HCT116 (cell line): Measurements from ENCODE around the gene PAX8. TPM values are rescaled to one million over a fixed set of nuclear protein-coding genes. Genes with fewer than 3 reads are reported as not detected.

Source experiments
- ATAC-seq: fragments of 200-7000 bp; cut with Tn5 transposase; 2 replicates; pipeline ENCODE4 v1.9.1; 2020; ENCODE audit warnings: mild to moderate bottlenecking, moderate library complexity
- BruUV-seq: library from RNA; stranded (reverse); fragments of 400-500 nt; replicated peaks from 2 replicates; lab custom pipeline; 2021; lab: Mats Ljungman, UMichigan
- CTCF ChIA-PET: fragments of 300-600 bp; sonication (Branson Sonifier 250); formaldehyde crosslinking; loops from one replicate; lab custom pipeline; 2021; ENCODE audit warnings: antibody characterized with exemption; lab: Charles Lee
- POLR2A ChIA-PET: fragments of 300-600, 350-600 bp; sonication (Branson Sonifier 250); formaldehyde crosslinking; loops from one replicate; lab custom pipeline; 2021; ENCODE audit warnings: antibody characterized with exemption; lab: Charles Lee
- RAD21 ChIA-PET, 2 experiments: fragments of 300-600 bp; sonication (Branson Sonifier 250); formaldehyde crosslinking; loops; one replicate each; lab custom pipeline; 2023; ENCODE audit warnings: low total read pairs in 2 of 2; ENCODE audit not compliant: uncharacterized antibody in 2 of 2, unreplicated experiment in 2 of 2, low non-redundant PET in 1 of 2; lab: Charles Lee
- DNase-seq: peaks from one replicate; pipeline ENCODE4 v3.0.0-alpha.2; 2010; ENCODE audit warnings: low read depth, low spot score
- H2AFZ ChIP-seq: fragments of 200-600 bp; shearing (Covaris generic), sonication (generic); 2 replicates; pipeline ENCODE4 v1.6.1; 2017; ENCODE audit warnings: low read depth, mixed run types, mixed read lengths, antibody characterized with exemption, low read length; ENCODE audit not compliant: poor library complexity, severe bottlenecking
- H3K27ac ChIP-seq: 2 replicates; pipeline ENCODE4 v1.5.1; 2012; ENCODE audit warnings: low read depth, low read length
- H3K27me3 ChIP-seq: fragments of 200-600 bp; sonication (generic); 2 replicates; pipeline ENCODE4 v1.6.1; 2016; ENCODE audit warnings: mixed run types, low read length, mixed read lengths; ENCODE audit not compliant: insufficient read depth
- H3K36me3 ChIP-seq, 2 experiments: fragments of 200-500 bp in 1 of 2; fragments of 200-600 bp in 1 of 2; sonication (Bioruptor generic) in 1 of 2; sonication (generic) in 1 of 2; 2 replicates each; pipeline versions ENCODE4 v1.5.1 to v1.6.1; 2014 to 2016; ENCODE audit warnings: low read length in 2 of 2, inconsistent platforms in 1 of 2, mixed read lengths in 1 of 2, mixed run types in 1 of 2; ENCODE audit not compliant: insufficient read depth in 2 of 2, control insufficient read depth in 1 of 2
- H3K4me1 ChIP-seq, 2 experiments: fragments of 200-600 bp in 1 of 2; sonication (generic) in 1 of 2; 2 replicates each; pipeline versions ENCODE4 v1.5.1 to v1.6.1; 2012 to 2017; ENCODE audit warnings: low read length in 2 of 2, inconsistent platforms in 1 of 2, mild to moderate bottlenecking in 1 of 2, mixed read lengths in 1 of 2, mixed run types in 1 of 2, moderate library complexity in 1 of 2; ENCODE audit not compliant: insufficient read depth in 2 of 2, control insufficient read depth in 1 of 2
- H3K4me2 ChIP-seq: fragments of 200-600 bp; sonication (generic); 2 replicates; pipeline ENCODE4 v1.6.1; 2017; ENCODE audit warnings: mixed run types, low read length, mixed read lengths
- H3K4me3 ChIP-seq, 2 experiments: fragments of 200-600 bp in 1 of 2; sonication (generic) in 1 of 2; replicated peaks in 1 of 2; 2 replicates each; pipeline ENCODE4 v1.5.1; 2011 to 2016; ENCODE audit warnings: low read length in 2 of 2, control low read depth in 1 of 2, low read depth in 1 of 2, mild to moderate bottlenecking in 1 of 2, mixed read lengths in 1 of 2, mixed run types in 1 of 2
- H3K79me2 ChIP-seq: fragments of 200-600 bp; sonication (generic); 2 replicates; pipeline ENCODE4 v1.6.1; 2017; ENCODE audit warnings: mild to moderate bottlenecking, mixed run types, low read length, moderate library complexity, mixed read lengths; ENCODE audit not compliant: insufficient read depth
- H3K9ac ChIP-seq: fragments of 200-600 bp; sonication (generic); 2 replicates; pipeline ENCODE4 v1.6.1; 2016; ENCODE audit warnings: low read length, mixed read lengths
- H3K9me2 ChIP-seq: fragments of 200-600 bp; sonication (generic), shearing (Covaris generic); 2 replicates; pipeline ENCODE4 v1.6.1; 2017; ENCODE audit warnings: mixed run types, mild to moderate bottlenecking, moderate library complexity; ENCODE audit not compliant: insufficient read depth
- H3K9me3 ChIP-seq, 2 experiments: fragments of 200-500 bp in 1 of 2; fragments of 200-600 bp in 1 of 2; sonication (Bioruptor generic) in 1 of 2; sonication (generic) in 1 of 2; 2 replicates each; pipeline ENCODE4 v1.6.1; 2014 to 2017; ENCODE audit warnings: low read length in 2 of 2, mixed read lengths in 2 of 2, inconsistent platforms in 1 of 2, low read depth in 1 of 2, mild to moderate bottlenecking in 1 of 2, mixed run types in 1 of 2, moderate library complexity in 1 of 2; ENCODE audit not compliant: control insufficient read depth in 1 of 2, insufficient read depth in 1 of 2
- H4K20me1 ChIP-seq: fragments of 200-600 bp; sonication (generic), shearing (Covaris generic); 2 replicates; pipeline ENCODE4 v1.6.1; 2017; ENCODE audit warnings: mixed run types, mild to moderate bottlenecking, moderate library complexity; ENCODE audit not compliant: insufficient read depth
- CEBPB ChIP-seq: IDR thresholded peaks from 2 replicates; pipeline ENCODE4 v1.6.1; 2012; ENCODE audit warnings: low read depth
- CTCF ChIP-seq, 3 experiments: fragments of 200-600 bp in 1 of 3; sonication (generic) in 1 of 3; IDR thresholded peaks in 2 of 3; conservative IDR thresholded peaks in 1 of 3; 2 replicates each; pipeline ENCODE4 v1.5.1; 2012 to 2017; ENCODE audit warnings: low read depth in 2 of 3, low read length in 2 of 3, antibody characterized with exemption in 1 of 3, borderline replicate concordance in 1 of 3, control low read depth in 1 of 3, mild to moderate bottlenecking in 1 of 3, mixed read lengths in 1 of 3, mixed run types in 1 of 3, moderate library complexity in 1 of 3; ENCODE audit not compliant: insufficient read depth in 1 of 3
- JUND ChIP-seq: IDR thresholded peaks from 2 replicates; pipeline ENCODE4 v1.6.1; 2012
- POLR2AphosphoS5 ChIP-seq: IDR thresholded peaks from 2 replicates; pipeline ENCODE4 v1.6.1; 2011; ENCODE audit warnings: mild to moderate bottlenecking, low read depth, low read length, moderate library complexity
- ZFX ChIP-seq: fragments of 450-650 bp; IDR thresholded peaks from 2 replicates; pipeline ENCODE4 v1.6.1; 2017
- intact Hi-C: fragments of 100-400 bp; cut with micrococcal nuclease; formaldehyde crosslinking; loops from 2 replicates; pipeline ENCODE4 v1.10.0; 2022
- total RNA-seq: library from RNA; stranded (reverse); gene quantifications from one replicate; pipeline ENCODE4 v1.2.1, GENCODE V29; 2021; ENCODE audit not compliant: unreplicated experiment

The PAX8 gene
- total RNA-seq, 1 experiment from 2014 or later = 4.4 TPM

GRCh38 chr2:113233593-113234550 is 44.8 kb downstream of the PAX8 start:
- H3K4me2 ChIP-seq = peak overlapping the region; percentile 92
- POLR2A ChIA-PET = interaction anchor here (0.6 to 3.6 kb wide), 3 partner anchors 13 to 30 kb away, joined by 3 to 22 read pairs (median 11); no protein-coding TSS in a partner anchor
- peaks cover 34 to 43% of the 10 kb centered on the region in 2 experiments for H3K4me1 ChIP-seq
- H3K9me3 ChIP-seq = no peaks in the 10 kb centered on the region
- H3K36me3 ChIP-seq = peaks cover 10 to 22% of the 10 kb centered on the region in 2 experiments; a peak in 3 of 4 replicates
- peak overlapping the region in 1 of 2 experiments; percentile 93; a peak in 1 of 4 replicates for H3K4me3 ChIP-seq
- no peaks in the 10 kb centered on the region for H3K9me2 ChIP-seq
- DNase-seq = no peak
- peaks cover 42% of the 10 kb centered on the region for H3K79me2 ChIP-seq
- H3K27ac ChIP-seq = peak overlapping the region; percentile 95; the same call in 1 of the 2 replicates
- CTCF ChIA-PET = interaction anchor here (0.7 to 2.2 kb wide), 8 partner anchors 11 to 154 kb away, joined by 3 to 29 read pairs (median 4); no protein-coding TSS in a partner anchor
- H2AFZ ChIP-seq = no peak overlapping the region
- H3K27me3 ChIP-seq = no peaks in the 10 kb centered on the region
- H3K9ac ChIP-seq = no peak overlapping the region
- TF ChIP-seq JUND (no peak), POLR2AphosphoS5 (peak; percentile 32), CTCF (IDR thresholded peaks at IDR 0.05 in 2 of 3, conservative IDR thresholded peaks at IDR 0.05 in 1 of 3; ENCODE audit: borderline replicate concordance in 1 of 3, insufficient read depth in 1 of 3, low read depth in 2 of 3, low read length in 2 of 3) (peak in 2 of 3 experiments; percentile 29 to 40; a peak in 3 of 6 replicates), CEBPB (no peak), ZFX (0 out of 2 replicates have a peak, but pooled peaks have one; percentile 11)
- no TSS peak for BruUV-seq
- peak; percentile 67 for ATAC-seq
- intact Hi-C loops = loop anchor here (2.0 kb wide), 1 partner anchor 35 kb away; no protein-coding TSS in a partner anchor
- RAD21 ChIA-PET = no interaction called here
- no peaks in the 10 kb centered on the region for H4K20me1 ChIP-seq
